HepG2 (cell line): Measurements from ENCODE around the gene HMGN4. TPM values are rescaled to one million over a fixed set of nuclear protein-coding genes. Genes with fewer than 3 reads are reported as not detected.

Experiments
- ATAC-seq: fragments of 200-7000 bp; cut with Tn5 transposase; 3 replicates; pipeline ENCODE4 v1.9.1; 2020; ENCODE audit warnings: mild to moderate bottlenecking, moderate library complexity
- BruUV-seq: library from RNA; stranded (reverse); fragments of 400-500 nt; replicated peaks from 2 replicates; lab custom pipeline; 2021; lab: Mats Ljungman, UMichigan
- CTCF ChIA-PET: fragments of 300-600 bp; formaldehyde crosslinking; extraction: SDS; loops from one replicate; lab custom pipeline; 2021; ENCODE audit warnings: low total read pairs, inconsistent platforms, low intra/inter-chr PET ratio; lab: Yijun Ruan, JAX
- POLR2A ChIA-PET: fragments of 350-600 bp; sonication (Branson Sonifier 250); formaldehyde crosslinking; loops from one replicate; lab custom pipeline; 2020; ENCODE audit warnings: antibody characterized with exemption, inconsistent platforms; lab: Yijun Ruan, JAX
- DNase-seq: peaks from one replicate; pipeline ENCODE4 v3.0.0-alpha.2; 2015; ENCODE audit warnings: low spot score
- FAIRE-seq: peaks from 3 replicates; lab custom pipeline; 2011; peaks lifted over from hg19 to GRCh38; lab: Jason Lieb, UNC
- H2AFZ ChIP-seq: one replicate; pipeline ENCODE4 v1.6.1; 2011; ENCODE audit warnings: low read length, inconsistent platforms
- H3K27ac ChIP-seq: fragments of 300-600 bp; 3 replicates; pipeline ENCODE4 v1.8.0; 2011; ENCODE audit warnings: mixed run types, mild to moderate bottlenecking, mixed read lengths, low read length, inconsistent platforms; ENCODE audit not compliant: insufficient read depth; ENCODE audit errors: extremely low read length
- H3K27me3 ChIP-seq, 2 experiments: fragments of 200-600 bp in 1 of 2; 2 replicates in 1 of 2; 3 replicates in 1 of 2; pipeline versions ENCODE4 v1.6.0 to v1.8.0; 2011; ENCODE audit warnings: low read length in 2 of 2, mild to moderate bottlenecking in 2 of 2, moderate library complexity in 2 of 2, inconsistent platforms in 1 of 2; ENCODE audit not compliant: insufficient read depth in 2 of 2, control insufficient read depth in 1 of 2
- H3K36me3 ChIP-seq, 2 experiments: fragments of 200-600 bp in 1 of 2; replicated peaks in 1 of 2; 2 replicates in 1 of 2; 3 replicates in 1 of 2; pipeline versions ENCODE4 v1.5.1 to v1.8.0; 2011; ENCODE audit warnings: low read length in 2 of 2, inconsistent platforms in 1 of 2; ENCODE audit not compliant: insufficient read depth in 2 of 2, control insufficient read depth in 1 of 2
- H3K4me1 ChIP-seq: 2 replicates; pipeline ENCODE4 v1.5.1; 2012; ENCODE audit warnings: low read length, inconsistent platforms; ENCODE audit not compliant: insufficient read depth
- H3K4me2 ChIP-seq: 2 replicates; pipeline ENCODE4 v1.6.0; 2011; ENCODE audit warnings: low read depth, low read length, inconsistent platforms
- H3K4me3 ChIP-seq, 3 experiments: fragments of 200-600 bp in 1 of 3; sonication (generic), shearing (Covaris generic) in 1 of 3; replicated peaks in 1 of 3; 2 replicates each; pipeline ENCODE4 v1.5.1; 2011 to 2016; ENCODE audit warnings: low read length in 3 of 3, inconsistent platforms in 2 of 3, low read depth in 2 of 3, mild to moderate bottlenecking in 2 of 3, control low read depth in 1 of 3, mixed read lengths in 1 of 3; ENCODE audit not compliant: insufficient read depth in 1 of 3
- H3K79me2 ChIP-seq: one replicate; pipeline ENCODE4 v1.6.1; 2011; ENCODE audit warnings: low read length, inconsistent platforms; ENCODE audit not compliant: insufficient read depth
- H3K9ac ChIP-seq: 2 replicates; pipeline ENCODE4 v1.6.0; 2011; ENCODE audit warnings: mild to moderate bottlenecking, low read depth, low read length, inconsistent platforms; ENCODE audit not compliant: insufficient read depth
- H3K9me3 ChIP-seq: 2 replicates; pipeline ENCODE4 v1.5.1; 2012; ENCODE audit warnings: mild to moderate bottlenecking, low read length
- H4K20me1 ChIP-seq: 2 replicates; pipeline ENCODE4 v1.6.0; 2011; ENCODE audit warnings: inconsistent platforms, mild to moderate bottlenecking, low read length, moderate library complexity; ENCODE audit not compliant: insufficient read depth
- ATF7-NPFF ChIP-seq: sonication (generic); formaldehyde crosslinking; IDR thresholded peaks from 2 replicates; pipeline ENCODE4 v1.8.1; 2023; ENCODE audit warnings: mild to moderate bottlenecking, low read depth, missing genetic modification reagents, moderate library complexity
- CCDC6 ChIP-seq: sonication (generic); formaldehyde crosslinking; IDR thresholded peaks from 2 replicates; pipeline ENCODE4 v1.8.1; 2022; ENCODE audit warnings: mild to moderate bottlenecking, missing genetic modification reagents, moderate library complexity
- CHD4 ChIP-seq: fragments of 200-600 bp; sonication (generic); IDR thresholded peaks from 2 replicates; pipeline ENCODE4 v1.7.0; 2017; ENCODE audit warnings: mild to moderate bottlenecking, low read length, borderline replicate concordance
- HHEX ChIP-seq: IDR thresholded peaks from 2 replicates; pipeline ENCODE4 v1.6.1; 2016; ENCODE audit warnings: control low read depth
- TARDBP ChIP-seq: sonication (generic); formaldehyde crosslinking; IDR thresholded peaks from 2 replicates; pipeline ENCODE4 v1.8.0; 2022; ENCODE audit warnings: mild to moderate bottlenecking, missing genetic modification reagents
- ZBTB38 ChIP-seq: sonication (generic); formaldehyde crosslinking; IDR thresholded peaks from 2 replicates; pipeline ENCODE4 v1.5.1; 2020; ENCODE audit warnings: mild to moderate bottlenecking, missing genetic modification reagents
- ZNF563 ChIP-seq: sonication (generic); formaldehyde crosslinking; IDR thresholded peaks from 2 replicates; pipeline ENCODE4 v1.8.0; 2022; ENCODE audit warnings: mild to moderate bottlenecking, moderate library complexity, missing genetic modification reagents
- ZNF564 ChIP-seq: sonication (generic); formaldehyde crosslinking; IDR thresholded peaks from 2 replicates; pipeline ENCODE4 v1.8.1; 2023; ENCODE audit warnings: mild to moderate bottlenecking, missing genetic modification reagents
- ZNF788 ChIP-seq: sonication (generic); formaldehyde crosslinking; IDR thresholded peaks from 2 replicates; pipeline ENCODE4 v1.5.0; 2020; ENCODE audit warnings: mild to moderate bottlenecking, missing genetic modification reagents, borderline replicate concordance
- WGBS: methylation state at CpG from one replicate; pipeline ENCODE4 v1.1.6; 2017; ENCODE audit warnings: low lambda C conversion rate; 5-methylcytosine and 5-hydroxymethylcytosine counted together
- in situ Hi-C: cut with HindIII; loops from 2 replicates; pipeline ENCODE4 v1.10.0; 2017; ENCODE audit warnings: low pct_unique_long_range_greater_than_20kb; ENCODE audit not compliant: extremely low pct_ligation_motif_present
- intact Hi-C: fragments of 100-400 bp; cut with micrococcal nuclease; formaldehyde crosslinking; loops from one replicate; pipeline ENCODE4 v1.10.0; 2022; ENCODE audit not compliant: unreplicated experiment
- polyA plus RNA-seq, 8 experiments: library from polyadenylated mRNA; depleted of rRNA in 3 of 8; stranded (reverse) in 7 of 8; unstranded in 1 of 8; fragments of >200 nt; fragmentation: Illumina TruSeq in 4 of 8; extraction: Trizol in 4 of 8; gene quantifications; 2 replicates each; pipeline versions ENCODE4 v1.2.1 to v1.2.3, GENCODE V29; 2011 to 2016; ENCODE audit warnings: low read depth in 4 of 8, missing spikeins in 1 of 8, mixed read lengths in 1 of 8; ENCODE audit not compliant: insufficient read depth in 1 of 8
- total RNA-seq, 5 experiments: library from RNA; depleted of rRNA; stranded (reverse); fragments of >200 nt; fragmentation: Illumina TruSeq; extraction: Trizol; gene quantifications; 2 replicates each; pipeline ENCODE4 v1.2.3, GENCODE V29; 2016; ENCODE audit warnings: low read depth in 1 of 5
- TF ChIP-seq, protein P1 (sequence below): sonication (generic); formaldehyde crosslinking; IDR thresholded peaks from 2 replicates; pipeline ENCODE4 v1.4.0; 2020; ENCODE audit warnings: missing genetic modification reagents, mild to moderate bottlenecking, borderline replicate concordance
- TF ChIP-seq, protein P2 (sequence below), 2 experiments: sonication (generic) in 1 of 2; formaldehyde crosslinking in 1 of 2; IDR thresholded peaks; 2 replicates each; pipeline versions ENCODE4 v1.6.1 to v1.9.0; 2014 to 2022; ENCODE audit warnings: antibody characterized with exemption in 1 of 2, borderline replicate concordance in 1 of 2, inconsistent platforms in 1 of 2, low read depth in 1 of 2, missing genetic modification reagents in 1 of 2

Gene HMGN4
- total and polyA plus RNA-seq, 2 of the 13 experiments (the other 11 are each of a cell fraction or from before 2014, with no cell fraction given) = 39.9 to 52.1 TPM

DNA sequence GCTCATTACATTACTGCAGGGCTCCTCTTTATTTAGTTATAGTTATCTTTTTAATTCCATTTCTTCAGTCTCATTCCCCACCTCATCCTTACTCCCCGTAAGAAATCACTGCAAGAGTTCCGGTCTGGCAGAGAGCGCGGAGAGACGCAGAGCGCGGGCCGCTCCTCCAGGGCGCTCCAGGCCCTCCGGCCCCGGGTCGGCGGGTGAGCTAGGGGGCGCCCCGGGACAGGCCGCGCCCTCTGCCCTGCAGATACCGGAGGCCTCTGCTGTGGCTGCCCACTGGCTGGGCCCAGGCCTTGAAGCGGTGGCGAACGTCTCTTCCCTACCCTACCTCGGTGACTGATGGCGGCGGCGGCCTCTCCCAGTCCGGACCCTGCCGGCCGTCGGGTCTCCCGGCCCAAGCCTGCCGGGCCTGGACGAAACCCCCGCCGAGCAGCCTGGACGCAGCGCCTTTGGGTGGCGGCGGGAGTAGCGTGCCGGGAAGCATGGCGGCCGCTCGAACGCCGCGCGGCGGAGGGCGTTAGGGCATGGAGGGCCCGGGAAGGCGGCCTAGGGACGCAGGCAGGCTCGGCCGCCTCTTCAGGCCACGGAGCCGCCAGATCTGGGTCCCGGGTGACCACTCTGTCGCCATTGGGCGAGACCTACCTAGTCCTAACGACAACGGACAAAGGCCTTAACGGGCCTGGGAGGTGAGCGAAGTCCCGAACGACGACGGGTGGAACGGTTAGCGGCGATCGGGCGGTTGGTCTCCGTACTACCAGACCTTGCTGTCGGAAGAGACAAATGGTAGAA, 16.4 kb upstream of the HMGN4 start:
- Histone ChIP-seq H3K4me2 (peak overlapping the region; percentile 78), H3K79me2 (no peaks in the 10 kb centered on the region), H3K4me1 (peaks cover 62% of the 10 kb centered on the region), H3K4me3 (peak overlapping the region; percentile 62 to 67 (median 62); a peak in 5 of 6 replicates), H3K9me3 (no peaks in the 10 kb centered on the region), H2AFZ (no peak overlapping the region), H4K20me1 (no peaks in the 10 kb centered on the region), H3K9ac (peak overlapping the region; percentile 59; the same call in 1 of the 2 replicates), H3K36me3 (no peaks in the 10 kb centered on the region), H3K27ac (peak overlapping the region; percentile 42), H3K27me3 (no peaks in the 10 kb centered on the region)
- in situ Hi-C loops = no loop called here
- FAIRE-seq (no peak), DNase-seq (no peak), ATAC-seq (peak; percentile 45)
- WGBS = 90% methylated on average over 74 of the region's 74 CpGs
- ChIA-PET CTCF (no interaction called here), POLR2A (interaction anchor here (1.1 to 1.8 kb wide), 2 partner anchors 11 to 16 kb away, joined by 7 to 8 read pairs; partner anchors contain the start of gene HMGN4)
- intact Hi-C loops = loop anchor here (1.0 to 5.0 kb wide), 4 partner anchors 11 to 64 kb away; partner anchors contain the start of gene BTN2A1
- BruUV-seq = no TSS peak
- TF ChIP-seq ZNF788 = no peak
- peak; percentile 92 for TF ChIP-seq ZBTB38
- TF ChIP-seq, protein P1, sequence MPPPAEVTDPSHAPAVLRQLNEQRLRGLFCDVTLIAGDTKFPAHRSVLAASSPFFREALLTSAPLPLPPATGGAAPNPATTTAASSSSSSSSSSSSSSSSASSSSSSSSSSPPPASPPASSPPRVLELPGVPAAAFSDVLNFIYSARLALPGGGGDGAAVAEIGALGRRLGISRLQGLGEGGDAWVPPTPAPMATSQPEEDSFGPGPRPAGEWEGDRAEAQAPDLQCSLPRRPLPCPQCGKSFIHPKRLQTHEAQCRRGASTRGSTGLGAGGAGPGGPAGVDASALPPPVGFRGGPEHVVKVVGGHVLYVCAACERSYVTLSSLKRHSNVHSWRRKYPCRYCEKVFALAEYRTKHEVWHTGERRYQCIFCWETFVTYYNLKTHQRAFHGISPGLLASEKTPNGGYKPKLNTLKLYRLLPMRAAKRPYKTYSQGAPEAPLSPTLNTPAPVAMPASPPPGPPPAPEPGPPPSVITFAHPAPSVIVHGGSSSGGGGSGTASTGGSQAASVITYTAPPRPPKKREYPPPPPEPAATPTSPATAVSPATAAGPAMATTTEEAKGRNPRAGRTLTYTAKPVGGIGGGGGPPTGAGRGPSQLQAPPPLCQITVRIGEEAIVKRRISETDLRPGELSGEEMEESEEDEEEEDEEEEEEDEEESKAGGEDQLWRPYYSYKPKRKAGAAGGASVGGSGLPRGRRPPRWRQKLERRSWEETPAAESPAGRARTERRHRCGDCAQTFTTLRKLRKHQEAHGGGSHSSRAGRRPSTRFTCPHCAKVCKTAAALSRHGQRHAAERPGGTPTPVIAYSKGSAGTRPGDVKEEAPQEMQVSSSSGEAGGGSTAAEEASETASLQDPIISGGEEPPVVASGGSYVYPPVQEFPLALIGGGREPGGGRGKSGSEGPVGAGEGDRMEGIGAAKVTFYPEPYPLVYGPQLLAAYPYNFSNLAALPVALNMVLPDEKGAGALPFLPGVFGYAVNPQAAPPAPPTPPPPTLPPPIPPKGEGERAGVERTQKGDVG (CRISPR knock-in tag) = 0 out of 2 replicates have a peak, but pooled peaks have one; percentile 39
- no peak for TF ChIP-seq HHEX (CRISPR knock-in tag)
- 0 out of 2 replicates have a peak, but pooled peaks have one; percentile 9 for TF ChIP-seq ZNF564
- TF ChIP-seq, protein P2, sequence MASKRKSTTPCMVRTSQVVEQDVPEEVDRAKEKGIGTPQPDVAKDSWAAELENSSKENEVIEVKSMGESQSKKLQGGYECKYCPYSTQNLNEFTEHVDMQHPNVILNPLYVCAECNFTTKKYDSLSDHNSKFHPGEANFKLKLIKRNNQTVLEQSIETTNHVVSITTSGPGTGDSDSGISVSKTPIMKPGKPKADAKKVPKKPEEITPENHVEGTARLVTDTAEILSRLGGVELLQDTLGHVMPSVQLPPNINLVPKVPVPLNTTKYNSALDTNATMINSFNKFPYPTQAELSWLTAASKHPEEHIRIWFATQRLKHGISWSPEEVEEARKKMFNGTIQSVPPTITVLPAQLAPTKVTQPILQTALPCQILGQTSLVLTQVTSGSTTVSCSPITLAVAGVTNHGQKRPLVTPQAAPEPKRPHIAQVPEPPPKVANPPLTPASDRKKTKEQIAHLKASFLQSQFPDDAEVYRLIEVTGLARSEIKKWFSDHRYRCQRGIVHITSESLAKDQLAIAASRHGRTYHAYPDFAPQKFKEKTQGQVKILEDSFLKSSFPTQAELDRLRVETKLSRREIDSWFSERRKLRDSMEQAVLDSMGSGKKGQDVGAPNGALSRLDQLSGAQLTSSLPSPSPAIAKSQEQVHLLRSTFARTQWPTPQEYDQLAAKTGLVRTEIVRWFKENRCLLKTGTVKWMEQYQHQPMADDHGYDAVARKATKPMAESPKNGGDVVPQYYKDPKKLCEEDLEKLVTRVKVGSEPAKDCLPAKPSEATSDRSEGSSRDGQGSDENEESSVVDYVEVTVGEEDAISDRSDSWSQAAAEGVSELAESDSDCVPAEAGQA (IDR thresholded peaks at IDR 0.05; ENCODE audit: low read depth) = peak; percentile 28; the same call in 1 of the 2 replicates
- TF ChIP-seq, protein P2 (CRISPR knock-in tag; IDR thresholded peaks at IDR 0.05; ENCODE audit: borderline replicate concordance) = no peak
- 0 out of 2 replicates have a peak, but pooled peaks have one; percentile 3 for TF ChIP-seq ATF7-NPFF (CRISPR knock-in tag)
- 0 out of 2 replicates have a peak, but pooled peaks have one; percentile 48 for TF ChIP-seq CCDC6
- TF ChIP-seq CHD4 = 0 out of 2 replicates have a peak, but pooled peaks have one; percentile 16
- TF ChIP-seq TARDBP (CRISPR knock-in tag) = no peak
- TF ChIP-seq ZNF563 (CRISPR knock-in tag) = 0 out of 2 replicates have a peak, but pooled peaks have one; percentile 43
